Spleen (tissue), 11 donors: Measurements from ENCODE around the gene PAFAH2. TPM values are rescaled to one million over a fixed set of nuclear protein-coding genes. Genes with fewer than 3 reads are reported as not detected.
"Not testable (repeated sequence)": the region's sequence is repeated elsewhere in the genome, so short reads cannot be mapped to it uniquely, and the experiment has no call there.

Source experiments
- DNase-seq: peaks from one replicate; pipeline ENCODE4 v3.0.0-alpha.2; 2020
- H3K27ac ChIP-seq, 8 donors: fragments of 200-600 bp; sonication (generic) in 7 of 8; 1 replicate in 4 of 8; 2 replicates in 4 of 8; pipeline versions ENCODE4 v1.5.0 to v1.8.0; 2016 to 2021; ENCODE audit warnings: inconsistent platforms in 4 of 8, mild to moderate bottlenecking in 4 of 8, moderate library complexity in 1 of 8
- H3K27me3 ChIP-seq, 7 donors: fragments of 200-600 bp; sonication (generic) in 6 of 7; replicated peaks in 1 of 7; 1 replicate in 4 of 7; 2 replicates in 3 of 7; pipeline versions ENCODE4 v1.5.0 to v1.8.0; 2016 to 2021; ENCODE audit warnings: inconsistent platforms in 3 of 7, mild to moderate bottlenecking in 1 of 7
- H3K36me3 ChIP-seq, 6 donors: fragments of 200-600 bp; sonication (generic) in 5 of 6; 1 replicate in 4 of 6; 2 replicates in 2 of 6; pipeline versions ENCODE4 v1.5.0 to v1.8.0; 2016 to 2021; ENCODE audit warnings: inconsistent platforms in 2 of 6
- H3K4me1 ChIP-seq, 6 donors: fragments of 200-600 bp; sonication (generic) in 5 of 6; 1 replicate in 3 of 6; 2 replicates in 3 of 6; pipeline versions ENCODE4 v1.5.0 to v1.8.0; 2016 to 2021; ENCODE audit warnings: inconsistent platforms in 3 of 6
- H3K4me3 ChIP-seq, 8 donors: fragments of 200-600 bp; sonication (generic) in 7 of 8; 1 replicate in 4 of 8; 2 replicates in 4 of 8; pipeline versions ENCODE4 v1.5.0 to v1.8.0; 2016 to 2021; ENCODE audit warnings: inconsistent platforms in 4 of 8, mild to moderate bottlenecking in 4 of 8, moderate library complexity in 2 of 8
- H3K9me3 ChIP-seq, 8 donors: fragments of 200-600 bp; sonication (generic) in 7 of 8; 1 replicate in 4 of 8; 2 replicates in 4 of 8; pipeline versions ENCODE4 v1.5.0 to v1.8.0; 2016 to 2021; ENCODE audit warnings: inconsistent platforms in 4 of 8
- CTCF ChIP-seq, 11 experiments: fragments of 200-600 bp in 7 of 11; fragments of 450-650 bp in 4 of 11; sonication (generic) in 4 of 11; IDR thresholded peaks in 8 of 11; conservative IDR thresholded peaks in 3 of 11; 1 replicate in 7 of 11; 2 replicates in 4 of 11; pipeline versions ENCODE4 v1.4.0 to v1.8.0; 2016 to 2021; ENCODE audit warnings: antibody characterized with exemption in 11 of 11, inconsistent platforms in 4 of 11, mild to moderate bottlenecking in 1 of 11
- POLR2A ChIP-seq, 3 donors: fragments of 450-650 bp; IDR thresholded peaks; one replicate each; pipeline ENCODE4 v1.5.1; 2017; ENCODE audit warnings: antibody characterized with exemption in 3 of 3, mild to moderate bottlenecking in 1 of 3
- POLR2AphosphoS5 ChIP-seq, 3 donors: sonication (generic); formaldehyde crosslinking; IDR thresholded peaks; one replicate each; pipeline ENCODE4 v1.5.1; 2017; ENCODE audit warnings: antibody characterized with exemption in 3 of 3
- WGBS, 5 donors: extraction: QIAGEN DNeasy Blood & Tissue Kit in 3 of 5; methylation state at CpG; one replicate each; pipeline versions ENCODE4 v1.1.5 to v1.1.7; 2013 to 2018; 5-methylcytosine and 5-hydroxymethylcytosine counted together
- intact Hi-C: fragments of 100-400 bp; cut with DNase I; formaldehyde crosslinking; loops from one replicate; pipeline ENCODE4 v1.15.0; 2023; ENCODE audit warnings: low total_unique reads
- polyA plus RNA-seq, 3 donors: library from polyadenylated mRNA; stranded (reverse); fragments of 200-250 nt; gene quantifications; one replicate each; pipeline ENCODE4 v1.2.1, GENCODE V29; 2013
- total RNA-seq, 7 donors: library from RNA; depleted of rRNA in 3 of 7; stranded (reverse); fragments of >200 nt in 3 of 7; fragmentation: NEBNext Ultra II Directional in 4 of 7; extraction: Animal tissue kit (Norgen Biotek cat#: 25700) in 4 of 7; gene quantifications; one replicate each; pipeline versions ENCODE4 v1.1.0 to v1.2.1, GENCODE V29; 2016 to 2021
- donor health status: healthy with polysubstance abuse.
- donor health status: DM: no; HTN: no; CAD: no; lungs with moderate emphysema.
- donor health status: DM: no; HTN: no; CAD: no.
- donor health status: Bipolar disorder and iron deficiency.
- donor health status: healthy.
- donor health status: DM: no; HTN: no; CAD: no.
- donor health status: DM: yes; HTN: yes; CAD: no.

PAFAH2 gene
- total and polyA plus RNA-seq, 10 donors = 3.9 to 19.7 (median 13.6) TPM

- peaks cover 0 to 45% (median 10%) of the 10 kb centered on the region in 6 donors for H3K36me3 ChIP-seq
- no peaks in the 10 kb centered on the region for H3K9me3 ChIP-seq
- peak overlapping the region in 7 of 8 donors; percentile 32 to 75 (median 51) for H3K27ac ChIP-seq
- TF ChIP-seq CTCF (IDR thresholded peaks at IDR 0.05 in 8 of 11, conservative IDR thresholded peaks at IDR 0.05 in 3 of 11) (no peak), POLR2AphosphoS5 (IDR thresholded peaks at IDR 0.05) (peak in 1 of 3 donors; percentile 16)
- H3K27me3 ChIP-seq = no peaks in the 10 kb centered on the region
- peak overlapping the region in 7 of 8 donors; percentile 3 to 58 (median 16) for H3K4me3 ChIP-seq
- peaks cover 15 to 68% (median 41%) of the 10 kb centered on the region in 6 donors for H3K4me1 ChIP-seq
- 23 to 39% (median 33%) methylated on average over 15 of the region's 15 CpGs for WGBS, 5 donors
- DNase-seq = peak; percentile 80
- intact Hi-C loops = no loop called here
Measured at GRCh38 chr1:25990702-25991395, 7.0 kb downstream of the PAFAH2 start.

GRCh38 chr1:25990251-25990650 lies 7.6 kb downstream of the PAFAH2 start:
- 40 to 50% (median 43%) methylated on average over 6 of the region's 6 CpGs for WGBS, 5 donors
- peak overlapping the region in 7 of 8 donors; percentile 3 to 58 (median 16) for H3K4me3 ChIP-seq
- intact Hi-C loops = no loop called here
- no peaks in the 10 kb centered on the region for H3K27me3 ChIP-seq
- H3K9me3 ChIP-seq = no peaks in the 10 kb centered on the region
- peak overlapping the region in 7 of 8 donors; percentile 32 to 75 (median 51) for H3K27ac ChIP-seq
- peaks cover 0 to 51% (median 13%) of the 10 kb centered on the region in 6 donors for H3K36me3 ChIP-seq
- H3K4me1 ChIP-seq = peaks cover 15 to 69% (median 39%) of the 10 kb centered on the region in 6 donors
- no peak for TF ChIP-seq CTCF (IDR thresholded peaks at IDR 0.05 in 8 of 11, conservative IDR thresholded peaks at IDR 0.05 in 3 of 11)
- no peak for TF ChIP-seq POLR2AphosphoS5 (IDR thresholded peaks at IDR 0.05)
- no peak for TF ChIP-seq POLR2A (IDR thresholded peaks at IDR 0.05)
- no peak for DNase-seq

GRCh38 chr1:25989440-25990234 lies 8.2 kb downstream of the PAFAH2 start:
- 75 to 83% (median 79%) methylated on average over 8 to 11 of the region's 11 CpGs for WGBS, 5 donors
- Histone ChIP-seq H3K27ac (peak overlapping the region in 5 of 8 donors; percentile 50 to 75 (median 71)), H3K9me3 (no peaks in the 10 kb centered on the region), H3K4me3 (peak overlapping the region in 5 of 8 donors; percentile 3 to 58 (median 30)), H3K4me1 (peaks cover 15 to 72% (median 39%) of the 10 kb centered on the region in 6 donors), H3K27me3 (no peaks in the 10 kb centered on the region), H3K36me3 (peaks cover 0 to 55% (median 16%) of the 10 kb centered on the region in 6 donors)
- intact Hi-C loops = no loop called here
- DNase-seq = no peak
- TF ChIP-seq CTCF (IDR thresholded peaks at IDR 0.05 in 8 of 11, conservative IDR thresholded peaks at IDR 0.05 in 3 of 11) (no peak), POLR2A (IDR thresholded peaks at IDR 0.05) (no peak), POLR2AphosphoS5 (IDR thresholded peaks at IDR 0.05) (no peak)

GRCh38 chr1:25987951-25988350 lies 9.9 kb downstream of the PAFAH2 start:
- TF ChIP-seq CTCF (IDR thresholded peaks at IDR 0.05 in 8 of 11, conservative IDR thresholded peaks at IDR 0.05 in 3 of 11) (no peak), POLR2AphosphoS5 (IDR thresholded peaks at IDR 0.05) (no peak), POLR2A (IDR thresholded peaks at IDR 0.05) (no peak)
- Histone ChIP-seq H3K9me3 (no peaks in the 10 kb centered on the region), H3K27me3 (no peaks in the 10 kb centered on the region), H3K27ac (no peak overlapping the region), H3K4me1 (peaks cover 15 to 63% (median 39%) of the 10 kb centered on the region in 6 donors), H3K4me3 (no peak overlapping the region), H3K36me3 (peaks cover 0 to 72% (median 31%) of the 10 kb centered on the region in 6 donors)
- intact Hi-C loops = no loop called here
- DNase-seq = no peak
- WGBS, 5 donors = 79 to 100% (median 89%) methylated on average over 2 of the region's 2 CpGs

- H3K27me3 ChIP-seq, H3K9me3 ChIP-seq, intact Hi-C loops, DNase-seq, H3K27ac ChIP-seq, H3K4me3 ChIP-seq: not testable (repeated sequence)
- Histone ChIP-seq H3K4me1 (peaks cover 15 to 51% (median 30%) of the 10 kb centered on the region in 6 donors), H3K36me3 (peaks cover 0 to 84% (median 42%) of the 10 kb centered on the region in 6 donors)
- 97 to 99% (median 98%) methylated on average over 10 of the region's 10 CpGs for WGBS, 5 donors
Measured at GRCh38 chr1:25986773-25987172, 11.1 kb downstream of the PAFAH2 start.
